HEK293 (cell line): ENCODE data around the gene CDK9.

ENCODE experiments used
- CTCF ChIA-PET: fragments of 350-600 bp; formaldehyde crosslinking; extraction: SDS; loops from one replicate; lab custom pipeline; 2021; ENCODE audit warnings: antibody characterized with exemption; lab: Yijun Ruan, JAX
- POLR2A ChIA-PET: fragments of 300-600 bp; formaldehyde crosslinking; extraction: SDS; loops from one replicate; lab custom pipeline; 2020; ENCODE audit warnings: antibody characterized with exemption, inconsistent platforms; lab: Yijun Ruan, JAX
- H3K27ac ChIP-seq: fragments of 200-500 bp; sonication (Bioruptor generic); 2 replicates; pipeline ENCODE4 v1.5.1; 2014; ENCODE audit warnings: low read depth, low read length, control low read depth, inconsistent platforms; ENCODE audit errors: extremely low read depth
- H3K36me3 ChIP-seq, 2 experiments: fragments of 200-500 bp in 1 of 2; sonication (Bioruptor generic) in 1 of 2; 1 replicate in 1 of 2; 2 replicates in 1 of 2; pipeline ENCODE4 v1.5.1; 2014 to 2017; ENCODE audit warnings: inconsistent platforms in 2 of 2, low read length in 2 of 2; ENCODE audit not compliant: control insufficient read depth in 2 of 2, insufficient read depth in 1 of 2
- H3K4me1 ChIP-seq: fragments of 200-500 bp; sonication (Bioruptor generic); 2 replicates; pipeline ENCODE4 v1.5.1; 2014; ENCODE audit warnings: mild to moderate bottlenecking, low read length, inconsistent platforms; ENCODE audit not compliant: control insufficient read depth, insufficient read depth
- H3K4me3 ChIP-seq: 2 replicates; pipeline ENCODE4 v1.5.1; 2011; ENCODE audit warnings: low read depth, mild to moderate bottlenecking, control low read depth, low read length, moderate library complexity
- H3K9me3 ChIP-seq: fragments of 200-500 bp; sonication (Bioruptor generic); 2 replicates; pipeline ENCODE4 v1.5.1; 2014; ENCODE audit warnings: low read depth, low read length, inconsistent platforms; ENCODE audit not compliant: control insufficient read depth, insufficient read depth
- GLIS1 ChIP-seq: fragments of 450-650 bp; formaldehyde crosslinking; IDR thresholded peaks from 2 replicates; pipeline ENCODE4 v1.5.1; 2016; ENCODE audit warnings: missing biosample characterization, missing genetic modification characterization
- HOXA7 ChIP-seq: sonication (generic); formaldehyde crosslinking; IDR thresholded peaks from 2 replicates; pipeline ENCODE4 v1.8.1; 2022; ENCODE audit warnings: missing genetic modification reagents, borderline replicate concordance
- KLF1 ChIP-seq: fragments of 450-650 bp; formaldehyde crosslinking; IDR thresholded peaks from 2 replicates; pipeline ENCODE4 v1.5.1; 2016; ENCODE audit warnings: missing biosample characterization, missing genetic modification characterization
- KLF8 ChIP-seq: fragments of 450-650 bp; formaldehyde crosslinking; IDR thresholded peaks from 2 replicates; pipeline ENCODE4 v1.5.1; 2016; ENCODE audit warnings: missing biosample characterization, missing genetic modification characterization
- TRIM28 ChIP-seq: IDR thresholded peaks from 2 replicates; pipeline ENCODE4 v1.6.1; 2011; ENCODE audit warnings: low read length, control low read depth, borderline replicate concordance
- ZEB2 ChIP-seq: fragments of 450-650 bp; formaldehyde crosslinking; IDR thresholded peaks from 2 replicates; pipeline ENCODE4 v1.5.1; 2016; ENCODE audit warnings: missing biosample characterization, missing genetic modification characterization
- ZFHX2 ChIP-seq: fragments of 450-650 bp; formaldehyde crosslinking; conservative IDR thresholded peaks from 2 replicates; pipeline ENCODE4 v1.5.1; 2016; ENCODE audit warnings: missing biosample characterization, missing genetic modification characterization
- ZNF138 ChIP-seq: fragments of 450-650 bp; formaldehyde crosslinking; IDR thresholded peaks from 2 replicates; pipeline ENCODE4 v1.5.1; 2016; ENCODE audit warnings: missing biosample characterization, missing genetic modification characterization, borderline replicate concordance
- ZNF416 ChIP-seq: fragments of 450-650 bp; formaldehyde crosslinking; IDR thresholded peaks from 2 replicates; pipeline ENCODE4 v1.5.1; 2016; ENCODE audit warnings: missing biosample characterization, missing genetic modification characterization
- ZNF548 ChIP-seq: fragments of 450-650 bp; formaldehyde crosslinking; IDR thresholded peaks from 2 replicates; pipeline ENCODE4 v1.5.1; 2016; ENCODE audit warnings: missing biosample characterization, missing genetic modification characterization
- ZNF555 ChIP-seq: fragments of 450-650 bp; formaldehyde crosslinking; conservative IDR thresholded peaks from 2 replicates; pipeline ENCODE4 v1.5.1; 2017; ENCODE audit warnings: missing biosample characterization, mild to moderate bottlenecking, missing genetic modification characterization, inconsistent platforms
- ZNF624 ChIP-seq: fragments of 450-650 bp; formaldehyde crosslinking; IDR thresholded peaks from 2 replicates; pipeline ENCODE4 v1.5.1; 2017; ENCODE audit warnings: missing biosample characterization, missing genetic modification characterization
- ZNF660 ChIP-seq: fragments of 450-650 bp; IDR thresholded peaks from 2 replicates; pipeline ENCODE4 v1.5.1; 2018; ENCODE audit warnings: missing biosample characterization, mild to moderate bottlenecking, missing genetic modification characterization
- ZNF792 ChIP-seq: fragments of 450-650 bp; formaldehyde crosslinking; IDR thresholded peaks from 2 replicates; pipeline ENCODE4 v1.5.1; 2016; ENCODE audit warnings: missing biosample characterization, missing genetic modification characterization
- TF ChIP-seq, protein P1 (sequence below): fragments of 450-650 bp; formaldehyde crosslinking; IDR thresholded peaks from 2 replicates; pipeline ENCODE4 v1.5.1; 2016; ENCODE audit warnings: missing biosample characterization, missing genetic modification characterization
- TF ChIP-seq, protein P2 (sequence below): fragments of 450-650 bp; formaldehyde crosslinking; conservative IDR thresholded peaks from 2 replicates; pipeline ENCODE4 v1.5.1; 2016; ENCODE audit warnings: low read depth, missing biosample characterization, missing genetic modification characterization
- TF ChIP-seq, protein P3 (sequence below): fragments of 450-650 bp; formaldehyde crosslinking; IDR thresholded peaks from 2 replicates; pipeline ENCODE4 v1.5.1; 2016; ENCODE audit warnings: missing biosample characterization, missing genetic modification characterization

CDK9 gene

DNA sequence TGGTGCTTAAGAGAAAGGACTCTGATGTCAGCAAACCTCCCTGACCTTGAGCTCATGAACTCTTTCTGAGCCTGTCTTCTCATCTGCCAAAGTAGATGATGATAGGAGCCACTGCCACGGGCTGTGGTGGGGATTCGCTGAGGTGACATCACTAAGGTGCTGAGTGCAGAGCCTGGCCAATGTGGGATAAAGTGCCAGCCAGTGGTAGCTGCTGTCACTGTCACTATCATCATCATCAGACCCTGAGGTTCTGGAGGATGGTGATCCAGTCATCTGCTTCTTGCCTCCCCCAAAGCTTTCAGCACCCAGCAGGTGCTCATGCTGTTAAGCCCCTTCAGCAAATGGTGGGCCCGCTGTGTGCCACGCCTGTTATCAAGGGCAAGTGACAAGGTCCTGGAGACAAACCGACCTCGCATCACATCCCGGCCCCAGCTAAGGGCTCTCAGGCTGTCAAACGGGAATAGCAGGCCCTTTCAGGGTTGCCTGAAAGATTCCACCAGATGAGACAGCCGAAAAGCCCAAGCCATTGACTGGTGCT, 23.2 kb downstream of the CDK9 start:
- ChIA-PET POLR2A (interaction anchor here (0.7 to 1.2 kb wide), 3 partner anchors 8 to 14 kb away, joined by 3 to 8 read pairs (median 3); no protein-coding TSS in a partner anchor), CTCF (interaction anchor here (0.6 to 1.0 kb wide), 2 partner anchors 60 to 904 kb away, joined by 3 to 4 read pairs; no protein-coding TSS in a partner anchor)
- H3K36me3 ChIP-seq: peaks cover 4 to 78% of the 10 kb centered on the region in 2 experiments; a peak in 2 of 3 replicates

DNA sequence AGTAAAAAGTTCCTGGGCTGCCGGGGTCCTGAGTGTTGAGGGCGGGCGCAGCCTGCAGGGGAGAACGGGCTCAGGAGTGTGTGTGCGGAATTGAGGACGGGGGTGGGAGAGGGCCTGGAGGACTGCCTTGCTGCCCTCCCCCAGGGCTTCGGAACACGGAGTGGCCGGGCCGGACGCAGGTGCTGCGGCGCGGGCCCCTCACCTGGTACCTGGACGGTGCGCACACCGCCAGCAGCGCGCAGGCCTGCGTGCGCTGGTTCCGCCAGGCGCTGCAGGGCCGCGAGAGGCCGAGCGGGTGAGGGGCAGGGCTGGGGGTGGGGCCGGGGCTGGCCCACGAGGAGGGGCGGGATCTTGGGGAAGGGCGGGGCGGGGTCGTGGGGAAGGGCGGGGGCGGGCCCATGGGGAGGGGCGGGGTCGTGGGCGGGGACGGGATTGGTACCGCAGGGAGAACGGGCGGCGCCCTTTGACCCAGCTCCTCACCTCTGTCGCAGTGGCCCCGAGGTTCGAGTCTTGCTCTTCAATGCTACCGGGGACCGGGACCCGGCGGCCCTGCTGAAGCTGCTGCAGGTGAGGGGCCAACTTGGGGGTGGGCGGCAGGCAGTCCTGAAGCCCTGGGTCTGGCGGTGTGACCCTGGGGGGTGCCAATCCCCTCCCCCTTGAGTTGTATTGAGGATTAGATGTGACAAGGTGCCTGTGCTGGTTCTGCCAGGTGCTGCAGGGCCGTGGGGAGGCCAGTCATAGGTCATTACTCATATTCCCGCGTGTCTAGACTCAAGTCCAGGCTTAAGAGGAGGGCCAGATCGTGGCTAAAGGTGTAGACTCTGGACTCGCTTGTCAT, 23.9 kb downstream of the CDK9 start:
- POLR2A ChIA-PET: interaction anchor here (1.0 to 1.2 kb wide), 2 partner anchors 7 to 10 kb away, joined by 3 to 8 read pairs; no protein-coding TSS in a partner anchor
- Histone ChIP-seq H3K4me3 (no peak overlapping the region), H3K36me3 (peaks cover 4 to 75% of the 10 kb centered on the region in 2 experiments; a peak in 2 of 3 replicates), H3K27ac (no peak overlapping the region), H3K4me1 (no peaks in the 10 kb centered on the region), H3K9me3 (no peaks in the 10 kb centered on the region)
- CTCF ChIA-PET: interaction anchor here (0.6 to 1.0 kb wide), 2 partner anchors 60 to 905 kb away, joined by 3 to 4 read pairs; no protein-coding TSS in a partner anchor
- peak; percentile 65 for TF ChIP-seq KLF1
- peak; percentile 58; the same call in 1 of the 2 replicates for TF ChIP-seq KLF8 (tag by site-specific recombination)
- no peak for TF ChIP-seq ZNF138 (tag by site-specific recombination)
- TF ChIP-seq, all 188 proteins: peak for 2

More for the DNA sequence above, 23.2 kb downstream of the CDK9 start:
- H3K27ac ChIP-seq: no peak overlapping the region
- no peaks in the 10 kb centered on the region for H3K4me1 ChIP-seq
- no peak for TF ChIP-seq ZNF555 (tag by site-specific recombination)
- TF ChIP-seq, protein P1, sequence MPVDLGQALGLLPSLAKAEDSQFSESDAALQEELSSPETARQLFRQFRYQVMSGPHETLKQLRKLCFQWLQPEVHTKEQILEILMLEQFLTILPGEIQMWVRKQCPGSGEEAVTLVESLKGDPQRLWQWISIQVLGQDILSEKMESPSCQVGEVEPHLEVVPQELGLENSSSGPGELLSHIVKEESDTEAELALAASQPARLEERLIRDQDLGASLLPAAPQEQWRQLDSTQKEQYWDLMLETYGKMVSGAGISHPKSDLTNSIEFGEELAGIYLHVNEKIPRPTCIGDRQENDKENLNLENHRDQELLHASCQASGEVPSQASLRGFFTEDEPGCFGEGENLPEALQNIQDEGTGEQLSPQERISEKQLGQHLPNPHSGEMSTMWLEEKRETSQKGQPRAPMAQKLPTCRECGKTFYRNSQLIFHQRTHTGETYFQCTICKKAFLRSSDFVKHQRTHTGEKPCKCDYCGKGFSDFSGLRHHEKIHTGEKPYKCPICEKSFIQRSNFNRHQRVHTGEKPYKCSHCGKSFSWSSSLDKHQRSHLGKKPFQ (tag by site-specific recombination): no peak
- no peak for TF ChIP-seq ZNF624 (tag by site-specific recombination)
- no peak for TF ChIP-seq GLIS1 (tag by site-specific recombination)
- TF ChIP-seq ZEB2 (tag by site-specific recombination): no peak
- TF ChIP-seq, all 188 proteins: peak for 0
- Histone ChIP-seq H3K4me3 (no peak overlapping the region), H3K9me3 (no peaks in the 10 kb centered on the region)

DNA sequence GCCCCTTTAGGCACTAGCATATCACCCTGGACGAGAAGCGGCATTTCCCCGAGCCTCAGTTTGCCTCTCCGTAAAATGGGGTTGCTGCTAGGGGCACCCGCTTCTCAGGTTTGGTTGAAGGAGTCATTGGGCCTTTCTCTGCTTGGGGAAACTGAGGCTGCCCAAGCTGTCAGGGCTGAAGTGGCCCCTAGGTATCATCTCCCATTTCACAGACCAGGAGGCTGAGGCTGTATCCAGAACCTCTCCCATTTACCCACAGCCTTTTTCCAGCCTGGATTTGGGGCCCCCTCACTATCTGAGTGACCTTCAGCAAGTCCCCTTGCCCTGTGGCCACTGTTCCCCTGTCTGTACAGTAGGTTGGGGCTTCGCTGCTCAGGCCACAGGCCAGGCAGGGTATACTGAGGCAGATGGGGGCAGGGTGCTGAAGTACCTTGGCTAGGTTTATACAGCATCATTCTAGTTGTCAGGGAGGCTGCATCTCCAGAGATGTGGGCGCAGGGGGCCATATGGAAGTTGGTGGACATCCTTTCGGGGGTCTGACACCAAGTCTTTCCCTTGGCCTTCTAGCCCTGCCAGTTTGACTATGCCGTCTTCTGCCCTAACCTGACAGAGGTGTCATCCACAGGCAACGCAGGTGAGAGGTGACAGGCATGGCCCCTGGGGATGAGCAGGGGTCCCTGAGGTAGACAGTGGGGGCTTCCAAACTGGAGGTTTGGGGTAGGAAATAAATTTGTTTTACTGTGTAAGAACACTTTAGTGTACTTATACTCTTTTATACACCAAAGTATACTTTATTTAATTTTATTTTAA, 24.7 kb downstream of the CDK9 start:
- Histone ChIP-seq H3K4me1 (no peaks in the 10 kb centered on the region), H3K36me3 (peaks cover 4 to 82% of the 10 kb centered on the region in 2 experiments; a peak in 2 of 3 replicates), H3K27ac (no peak overlapping the region), H3K4me3 (no peak overlapping the region), H3K9me3 (no peaks in the 10 kb centered on the region)
- no peak for TF ChIP-seq ZFHX2
- TF ChIP-seq KLF8 (tag by site-specific recombination): no peak
- TF ChIP-seq ZNF416 (tag by site-specific recombination): no peak
- TF ChIP-seq, protein P2, sequence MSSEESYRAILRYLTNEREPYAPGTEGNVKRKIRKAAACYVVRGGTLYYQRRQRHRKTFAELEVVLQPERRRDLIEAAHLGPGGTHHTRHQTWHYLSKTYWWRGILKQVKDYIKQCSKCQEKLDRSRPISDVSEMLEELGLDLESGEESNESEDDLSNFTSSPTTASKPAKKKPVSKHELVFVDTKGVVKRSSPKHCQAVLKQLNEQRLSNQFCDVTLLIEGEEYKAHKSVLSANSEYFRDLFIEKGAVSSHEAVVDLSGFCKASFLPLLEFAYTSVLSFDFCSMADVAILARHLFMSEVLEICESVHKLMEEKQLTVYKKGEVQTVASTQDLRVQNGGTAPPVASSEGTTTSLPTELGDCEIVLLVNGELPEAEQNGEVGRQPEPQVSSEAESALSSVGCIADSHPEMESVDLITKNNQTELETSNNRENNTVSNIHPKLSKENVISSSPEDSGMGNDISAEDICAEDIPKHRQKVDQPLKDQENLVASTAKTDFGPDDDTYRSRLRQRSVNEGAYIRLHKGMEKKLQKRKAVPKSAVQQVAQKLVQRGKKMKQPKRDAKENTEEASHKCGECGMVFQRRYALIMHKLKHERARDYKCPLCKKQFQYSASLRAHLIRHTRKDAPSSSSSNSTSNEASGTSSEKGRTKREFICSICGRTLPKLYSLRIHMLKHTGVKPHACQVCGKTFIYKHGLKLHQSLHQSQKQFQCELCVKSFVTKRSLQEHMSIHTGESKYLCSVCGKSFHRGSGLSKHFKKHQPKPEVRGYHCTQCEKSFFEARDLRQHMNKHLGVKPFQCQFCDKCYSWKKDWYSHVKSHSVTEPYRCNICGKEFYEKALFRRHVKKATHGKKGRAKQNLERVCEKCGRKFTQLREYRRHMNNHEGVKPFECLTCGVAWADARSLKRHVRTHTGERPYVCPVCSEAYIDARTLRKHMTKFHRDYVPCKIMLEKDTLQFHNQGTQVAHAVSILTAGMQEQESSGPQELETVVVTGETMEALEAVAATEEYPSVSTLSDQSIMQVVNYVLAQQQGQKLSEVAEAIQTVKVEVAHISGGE (tag by site-specific recombination): no peak
- TF ChIP-seq ZNF660: no peak
- TF ChIP-seq ZNF548: no peak
- TF ChIP-seq ZNF792 (tag by site-specific recombination): no peak
- no peak for TF ChIP-seq HOXA7 (CRISPR knock-in tag)
- no peak for TF ChIP-seq TRIM28
- TF ChIP-seq, protein P3, sequence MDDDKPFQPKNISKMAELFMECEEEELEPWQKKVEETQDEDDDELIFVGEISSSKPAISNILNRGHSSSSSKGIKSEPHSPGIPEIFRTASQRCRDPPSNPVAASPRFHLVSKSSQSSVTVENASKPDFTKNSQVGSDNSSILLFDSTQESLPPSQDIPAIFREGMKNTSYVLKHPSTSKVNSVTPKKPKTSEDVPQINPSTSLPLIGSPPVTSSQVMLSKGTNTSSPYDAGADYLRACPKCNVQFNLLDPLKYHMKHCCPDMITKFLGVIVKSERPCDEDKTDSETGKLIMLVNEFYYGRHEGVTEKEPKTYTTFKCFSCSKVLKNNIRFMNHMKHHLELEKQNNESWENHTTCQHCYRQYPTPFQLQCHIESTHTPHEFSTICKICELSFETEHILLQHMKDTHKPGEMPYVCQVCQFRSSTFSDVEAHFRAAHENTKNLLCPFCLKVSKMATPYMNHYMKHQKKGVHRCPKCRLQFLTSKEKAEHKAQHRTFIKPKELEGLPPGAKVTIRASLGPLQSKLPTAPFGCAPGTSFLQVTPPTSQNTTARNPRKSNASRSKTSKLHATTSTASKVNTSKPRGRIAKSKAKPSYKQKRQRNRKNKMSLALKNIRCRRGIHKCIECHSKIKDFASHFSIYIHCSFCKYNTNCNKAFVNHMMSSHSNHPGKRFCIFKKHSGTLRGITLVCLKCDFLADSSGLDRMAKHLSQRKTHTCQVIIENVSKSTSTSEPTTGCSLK (tag by site-specific recombination): no peak
- ChIA-PET POLR2A (no interaction called here), CTCF (no interaction called here)
